Measurements from ENCODE around the gene RASGEF1B.

DNA sequence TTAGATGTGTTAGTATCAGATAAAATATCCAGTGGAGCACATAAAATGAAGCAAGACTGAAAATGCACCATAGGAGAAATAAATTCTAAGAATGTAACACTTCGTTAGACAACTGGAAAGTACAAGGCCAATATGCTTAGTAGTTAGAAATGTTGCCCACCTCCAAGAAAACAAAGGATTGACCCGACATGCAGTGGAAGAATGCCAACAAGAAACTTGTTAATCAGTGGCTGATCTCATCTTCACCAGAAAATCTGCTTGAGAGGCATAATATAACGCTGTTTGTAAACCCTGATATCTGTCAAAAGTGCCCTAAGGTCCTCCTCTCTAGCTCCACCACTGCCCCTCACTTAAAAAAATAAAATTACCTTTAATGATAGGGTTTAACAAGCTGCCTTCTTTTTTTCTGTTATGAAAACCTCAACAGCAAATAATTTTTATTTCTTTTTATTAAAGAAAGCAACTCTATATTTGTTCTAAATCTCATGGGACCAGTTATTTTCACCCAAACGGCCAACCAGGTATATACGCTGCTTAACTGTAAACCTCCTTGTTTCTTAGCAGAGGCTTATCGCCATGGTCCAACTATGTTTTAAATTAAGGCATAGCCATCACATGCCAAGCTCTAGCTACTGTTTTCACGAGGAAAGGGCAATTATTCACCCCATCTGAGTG, 1.8 kb downstream of the RASGEF1B start:
- TF ChIP-seq EZH2 (IDR thresholded peaks at IDR 0.05; ENCODE audit: borderline replicate concordance): no peak
- TF ChIP-seq, protein P1, sequence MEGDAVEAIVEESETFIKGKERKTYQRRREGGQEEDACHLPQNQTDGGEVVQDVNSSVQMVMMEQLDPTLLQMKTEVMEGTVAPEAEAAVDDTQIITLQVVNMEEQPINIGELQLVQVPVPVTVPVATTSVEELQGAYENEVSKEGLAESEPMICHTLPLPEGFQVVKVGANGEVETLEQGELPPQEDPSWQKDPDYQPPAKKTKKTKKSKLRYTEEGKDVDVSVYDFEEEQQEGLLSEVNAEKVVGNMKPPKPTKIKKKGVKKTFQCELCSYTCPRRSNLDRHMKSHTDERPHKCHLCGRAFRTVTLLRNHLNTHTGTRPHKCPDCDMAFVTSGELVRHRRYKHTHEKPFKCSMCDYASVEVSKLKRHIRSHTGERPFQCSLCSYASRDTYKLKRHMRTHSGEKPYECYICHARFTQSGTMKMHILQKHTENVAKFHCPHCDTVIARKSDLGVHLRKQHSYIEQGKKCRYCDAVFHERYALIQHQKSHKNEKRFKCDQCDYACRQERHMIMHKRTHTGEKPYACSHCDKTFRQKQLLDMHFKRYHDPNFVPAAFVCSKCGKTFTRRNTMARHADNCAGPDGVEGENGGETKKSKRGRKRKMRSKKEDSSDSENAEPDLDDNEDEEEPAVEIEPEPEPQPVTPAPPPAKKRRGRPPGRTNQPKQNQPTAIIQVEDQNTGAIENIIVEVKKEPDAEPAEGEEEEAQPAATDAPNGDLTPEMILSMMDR (IDR thresholded peaks at IDR 0.05; ENCODE audit: poor library complexity): no peak
